ENCODE measurements around the gene DCLK1. TPM values are rescaled to one million over a fixed set of nuclear protein-coding genes. Genes with fewer than 3 reads are reported as not detected.

Gene DCLK1
- total RNA-seq, 1 experiment from 2014 or later: 0.10 TPM

DNA sequence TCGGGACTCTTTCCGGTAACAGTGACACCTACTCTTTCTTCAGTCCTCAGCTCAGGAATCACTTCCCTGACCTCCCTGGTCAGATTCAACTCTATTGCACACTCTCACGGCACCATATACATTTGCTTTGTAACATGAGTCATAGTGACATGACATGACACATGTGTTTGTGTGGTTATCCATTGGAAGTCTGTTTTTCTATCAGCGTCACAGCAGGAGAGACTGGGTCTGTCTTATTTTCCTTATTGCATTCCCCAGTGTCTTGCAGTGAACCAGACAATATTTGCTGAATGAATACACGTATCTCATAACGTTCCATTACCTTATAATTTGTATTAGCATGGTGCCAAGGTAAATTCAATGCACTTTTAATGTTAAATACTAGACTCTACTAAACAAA is 102.0 kb downstream of the DCLK1 start:
- Histone ChIP-seq H3K4me2 (ENCODE audit: low read length) (no peak overlapping the region), H3K36me3 (ENCODE audit: control insufficient read depth in 1 of 2, insufficient read depth in 2 of 2, low read length in 2 of 2) (no peaks in the 10 kb centered on the region), H3K27ac (ENCODE audit: low read depth, low read length) (no peak overlapping the region), H3K9ac (ENCODE audit: low read length) (no peak overlapping the region), H3K79me2 (ENCODE audit: insufficient read depth, low read length) (no peaks in the 10 kb centered on the region), H2AFZ (ENCODE audit: low read depth, low read length, poor library complexity, severe bottlenecking) (no peak overlapping the region), H3K9me2 (ENCODE audit: insufficient read depth) (no peaks in the 10 kb centered on the region), H3K4me3 (replicated peaks in 1 of 2; ENCODE audit: low read depth in 1 of 2, low read length in 2 of 2) (no peak overlapping the region), H3K4me1 (ENCODE audit: control insufficient read depth in 1 of 2, insufficient read depth in 2 of 2, low read length in 2 of 2) (no peaks in the 10 kb centered on the region), H4K20me1 (ENCODE audit: insufficient read depth) (no peaks in the 10 kb centered on the region), H3K27me3 (ENCODE audit: insufficient read depth, low read length) (no peaks in the 10 kb centered on the region), H3K9me3 (ENCODE audit: control insufficient read depth in 1 of 2, insufficient read depth in 1 of 2, low read depth in 1 of 2, low read length in 2 of 2) (no peaks in the 10 kb centered on the region; a peak in 1 of 4 replicates)
- no peak for DNase-seq (ENCODE audit: low read depth, low spot score)
- ATAC-seq: no peak
- TF ChIP-seq POLR2AphosphoS5 (IDR thresholded peaks at IDR 0.05; ENCODE audit: low read depth, low read length) (no peak), EZH2 (IDR thresholded peaks at IDR 0.05) (no peak), JUND (IDR thresholded peaks at IDR 0.05) (no peak), ELF1 (IDR thresholded peaks at IDR 0.05; ENCODE audit: borderline replicate concordance, low read depth) (no peak), CEBPB (IDR thresholded peaks at IDR 0.05; ENCODE audit: low read depth) (no peak)
- CTCF ChIA-PET: no interaction called here
- POLR2A ChIA-PET: no interaction called here
- no TSS peak for BruUV-seq (replicated peaks)
- intact Hi-C loops (cut with micrococcal nuclease): no loop called here
- RAD21 ChIA-PET (ENCODE audit: low non-redundant PET in 1 of 2, low total read pairs in 2 of 2, uncharacterized antibody in 2 of 2, unreplicated experiment in 2 of 2): no interaction called here

DNA sequence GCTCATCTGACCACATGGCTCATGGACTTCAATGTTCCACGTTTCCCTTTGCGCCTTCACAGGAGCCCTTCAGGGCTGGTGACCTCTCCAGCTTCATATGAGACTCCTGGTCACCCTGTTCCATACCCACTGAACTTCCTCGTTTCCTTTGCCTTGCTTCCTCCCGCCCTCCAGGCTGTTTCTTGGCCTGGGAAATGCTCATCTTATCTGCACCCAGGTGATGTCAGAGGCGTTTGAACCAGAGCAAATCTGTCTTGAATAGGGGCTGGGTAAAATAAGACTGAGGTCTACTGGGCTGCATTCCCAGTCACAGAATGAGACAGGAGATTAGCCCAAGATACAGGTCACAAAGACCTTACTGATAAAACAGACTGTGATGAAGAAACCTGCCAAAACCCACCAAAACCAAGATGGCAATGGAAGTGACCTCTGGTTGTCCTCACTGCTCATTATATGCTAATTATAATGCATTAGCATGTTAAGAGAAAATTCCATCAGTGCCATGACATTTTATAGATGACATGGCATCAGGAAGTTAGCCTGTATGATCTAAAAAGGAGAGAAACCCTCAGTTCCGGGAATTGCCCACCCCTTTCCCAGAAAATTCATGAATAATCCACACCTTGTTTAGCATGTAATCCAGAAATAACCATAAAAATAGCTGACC is 102.7 kb downstream of the DCLK1 start:
- H3K79me2 ChIP-seq (ENCODE audit: insufficient read depth, low read length): no peaks in the 10 kb centered on the region
- no peaks in the 10 kb centered on the region for H4K20me1 ChIP-seq (ENCODE audit: insufficient read depth)
- no TSS peak for BruUV-seq (replicated peaks)
- H3K4me2 ChIP-seq (ENCODE audit: low read length): no peak overlapping the region
- H3K9ac ChIP-seq (ENCODE audit: low read length): no peak overlapping the region
- H3K9me2 ChIP-seq (ENCODE audit: insufficient read depth): no peaks in the 10 kb centered on the region
- no peak overlapping the region for H2AFZ ChIP-seq (ENCODE audit: low read depth, low read length, poor library complexity, severe bottlenecking)
- intact Hi-C loops (cut with micrococcal nuclease): no loop called here
- ATAC-seq: no peak
- ChIA-PET RAD21 (ENCODE audit: low non-redundant PET in 1 of 2, low total read pairs in 2 of 2, uncharacterized antibody in 2 of 2, unreplicated experiment in 2 of 2) (no interaction called here), POLR2A (no interaction called here), CTCF (no interaction called here)
- H3K27ac ChIP-seq (ENCODE audit: low read depth, low read length): no peak overlapping the region
- H3K4me1 ChIP-seq (ENCODE audit: control insufficient read depth in 1 of 2, insufficient read depth in 2 of 2, low read length in 2 of 2): no peaks in the 10 kb centered on the region
- H3K36me3 ChIP-seq (ENCODE audit: control insufficient read depth in 1 of 2, insufficient read depth in 2 of 2, low read length in 2 of 2): no peaks in the 10 kb centered on the region
- H3K4me3 ChIP-seq (replicated peaks in 1 of 2; ENCODE audit: low read depth in 1 of 2, low read length in 2 of 2): no peak overlapping the region
- TF ChIP-seq SIN3A (IDR thresholded peaks at IDR 0.05; ENCODE audit: low read depth) (no peak), SP1 (IDR thresholded peaks at IDR 0.05; ENCODE audit: low read depth) (no peak), POLR2A (IDR thresholded peaks at IDR 0.05; ENCODE audit: borderline replicate concordance, extremely low read depth, insufficient read depth, insufficient read length) (no peak), SRF (IDR thresholded peaks at IDR 0.05; ENCODE audit: low read depth) (no peak), RAD21 (IDR thresholded peaks at IDR 0.05; ENCODE audit: low read depth) (no peak), ZNF274 (IDR thresholded peaks at IDR 0.05; ENCODE audit: low read depth, low read length) (no peak), JUND (IDR thresholded peaks at IDR 0.05) (no peak)
- TF ChIP-seq, protein P1, sequence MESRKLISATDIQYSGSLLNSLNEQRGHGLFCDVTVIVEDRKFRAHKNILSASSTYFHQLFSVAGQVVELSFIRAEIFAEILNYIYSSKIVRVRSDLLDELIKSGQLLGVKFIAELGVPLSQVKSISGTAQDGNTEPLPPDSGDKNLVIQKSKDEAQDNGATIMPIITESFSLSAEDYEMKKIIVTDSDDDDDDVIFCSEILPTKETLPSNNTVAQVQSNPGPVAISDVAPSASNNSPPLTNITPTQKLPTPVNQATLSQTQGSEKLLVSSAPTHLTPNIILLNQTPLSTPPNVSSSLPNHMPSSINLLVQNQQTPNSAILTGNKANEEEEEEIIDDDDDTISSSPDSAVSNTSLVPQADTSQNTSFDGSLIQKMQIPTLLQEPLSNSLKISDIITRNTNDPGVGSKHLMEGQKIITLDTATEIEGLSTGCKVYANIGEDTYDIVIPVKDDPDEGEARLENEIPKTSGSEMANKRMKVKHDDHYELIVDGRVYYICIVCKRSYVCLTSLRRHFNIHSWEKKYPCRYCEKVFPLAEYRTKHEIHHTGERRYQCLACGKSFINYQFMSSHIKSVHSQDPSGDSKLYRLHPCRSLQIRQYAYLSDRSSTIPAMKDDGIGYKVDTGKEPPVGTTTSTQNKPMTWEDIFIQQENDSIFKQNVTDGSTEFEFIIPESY (IDR thresholded peaks at IDR 0.05; ENCODE audit: extremely low read depth, insufficient replicate concordance, low read length): no peak
- TF ChIP-seq, protein P2, sequence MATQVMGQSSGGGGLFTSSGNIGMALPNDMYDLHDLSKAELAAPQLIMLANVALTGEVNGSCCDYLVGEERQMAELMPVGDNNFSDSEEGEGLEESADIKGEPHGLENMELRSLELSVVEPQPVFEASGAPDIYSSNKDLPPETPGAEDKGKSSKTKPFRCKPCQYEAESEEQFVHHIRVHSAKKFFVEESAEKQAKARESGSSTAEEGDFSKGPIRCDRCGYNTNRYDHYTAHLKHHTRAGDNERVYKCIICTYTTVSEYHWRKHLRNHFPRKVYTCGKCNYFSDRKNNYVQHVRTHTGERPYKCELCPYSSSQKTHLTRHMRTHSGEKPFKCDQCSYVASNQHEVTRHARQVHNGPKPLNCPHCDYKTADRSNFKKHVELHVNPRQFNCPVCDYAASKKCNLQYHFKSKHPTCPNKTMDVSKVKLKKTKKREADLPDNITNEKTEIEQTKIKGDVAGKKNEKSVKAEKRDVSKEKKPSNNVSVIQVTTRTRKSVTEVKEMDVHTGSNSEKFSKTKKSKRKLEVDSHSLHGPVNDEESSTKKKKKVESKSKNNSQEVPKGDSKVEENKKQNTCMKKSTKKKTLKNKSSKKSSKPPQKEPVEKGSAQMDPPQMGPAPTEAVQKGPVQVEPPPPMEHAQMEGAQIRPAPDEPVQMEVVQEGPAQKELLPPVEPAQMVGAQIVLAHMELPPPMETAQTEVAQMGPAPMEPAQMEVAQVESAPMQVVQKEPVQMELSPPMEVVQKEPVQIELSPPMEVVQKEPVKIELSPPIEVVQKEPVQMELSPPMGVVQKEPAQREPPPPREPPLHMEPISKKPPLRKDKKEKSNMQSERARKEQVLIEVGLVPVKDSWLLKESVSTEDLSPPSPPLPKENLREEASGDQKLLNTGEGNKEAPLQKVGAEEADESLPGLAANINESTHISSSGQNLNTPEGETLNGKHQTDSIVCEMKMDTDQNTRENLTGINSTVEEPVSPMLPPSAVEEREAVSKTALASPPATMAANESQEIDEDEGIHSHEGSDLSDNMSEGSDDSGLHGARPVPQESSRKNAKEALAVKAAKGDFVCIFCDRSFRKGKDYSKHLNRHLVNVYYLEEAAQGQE (IDR thresholded peaks at IDR 0.05; ENCODE audit: low read depth): no peak
- TF ChIP-seq, protein P3, sequence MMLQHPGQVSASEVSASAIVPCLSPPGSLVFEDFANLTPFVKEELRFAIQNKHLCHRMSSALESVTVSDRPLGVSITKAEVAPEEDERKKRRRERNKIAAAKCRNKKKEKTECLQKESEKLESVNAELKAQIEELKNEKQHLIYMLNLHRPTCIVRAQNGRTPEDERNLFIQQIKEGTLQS (IDR thresholded peaks at IDR 0.05): no peak
- H3K9me3 ChIP-seq (ENCODE audit: control insufficient read depth in 1 of 2, insufficient read depth in 1 of 2, low read depth in 1 of 2, low read length in 2 of 2): no peaks in the 10 kb centered on the region; a peak in 1 of 4 replicates
- no peaks in the 10 kb centered on the region for H3K27me3 ChIP-seq (ENCODE audit: insufficient read depth, low read length)
- DNase-seq (ENCODE audit: low read depth, low spot score): no peak
